SK-N-SH (cell line): ENCODE results near the gene ABCA3. TPM values are rescaled to one million over a fixed set of nuclear protein-coding genes. Genes with fewer than 3 reads are reported as not detected.

Experiments used
- CTCF ChIA-PET: fragments of 300-600, 350-600 bp; formaldehyde crosslinking; extraction: SDS; loops from one replicate; lab custom pipeline; 2021; lab: Yijun Ruan, JAX
- POLR2A ChIA-PET: fragments of 350-600 bp; sonication (Branson Sonifier 250); formaldehyde crosslinking; extraction: SDS; loops from one replicate; lab custom pipeline; 2020; ENCODE audit warnings: antibody characterized with exemption, inconsistent platforms; lab: Yijun Ruan, JAX
- DNase-seq: peaks from one replicate; pipeline ENCODE4 v3.0.0; 2012
- H2AFZ ChIP-seq: fragments of 200-600 bp; sonication (generic); 2 replicates; pipeline ENCODE4 v1.8.1; 2016; ENCODE audit warnings: antibody characterized with exemption, mild to moderate bottlenecking, low read depth
- H3F3A ChIP-seq: fragments of 200-600 bp; sonication (generic); replicated peaks from 2 replicates; pipeline ENCODE3; 2016; ENCODE audit warnings: antibody characterized with exemption, mild to moderate bottlenecking; ENCODE audit not compliant: insufficient read depth
- H3K27ac ChIP-seq, 2 experiments: fragments of 200-500 bp in 1 of 2; fragments of 200-600 bp in 1 of 2; sonication (Bioruptor generic) in 1 of 2; sonication (generic), shearing (Covaris generic) in 1 of 2; 2 replicates each; pipeline versions ENCODE4 v1.5.1 to v1.6.1; 2014 to 2016; ENCODE audit warnings: low read depth in 2 of 2, inconsistent platforms in 1 of 2, low read length in 1 of 2, mild to moderate bottlenecking in 1 of 2, mixed read lengths in 1 of 2
- H3K27me3 ChIP-seq: fragments of 200-600 bp; sonication (generic), shearing (Covaris generic); 2 replicates; pipeline ENCODE4 v1.6.1; 2016; ENCODE audit warnings: mixed run types; ENCODE audit not compliant: insufficient read depth
- H3K36me3 ChIP-seq, 2 experiments: fragments of 200-500 bp in 1 of 2; fragments of 200-600 bp in 1 of 2; sonication (Bioruptor generic) in 1 of 2; sonication (generic) in 1 of 2; replicated peaks in 1 of 2; 2 replicates each; pipeline versions ENCODE3 to v1.5.1; 2014 to 2016; ENCODE audit warnings: low read length in 1 of 2, mild to moderate bottlenecking in 1 of 2; ENCODE audit not compliant: insufficient read depth in 2 of 2, control insufficient read depth in 1 of 2
- H3K4me1 ChIP-seq, 2 experiments: fragments of 200-500 bp in 1 of 2; fragments of 200-600 bp in 1 of 2; sonication (Bioruptor generic) in 1 of 2; sonication (generic), shearing (Covaris generic) in 1 of 2; 2 replicates each; pipeline versions ENCODE4 v1.5.1 to v1.6.1; 2014 to 2016; ENCODE audit warnings: low read depth in 1 of 2, low read length in 1 of 2, mixed run types in 1 of 2; ENCODE audit not compliant: insufficient read depth in 2 of 2, control insufficient read depth in 1 of 2
- H3K4me2 ChIP-seq: fragments of 200-600 bp; sonication (generic), shearing (Covaris generic); 2 replicates; pipeline ENCODE4 v1.6.1; 2017; ENCODE audit warnings: mixed run types
- H3K4me3 ChIP-seq, 2 experiments: fragments of 200-500 bp in 1 of 2; fragments of 200-600 bp in 1 of 2; sonication (Bioruptor generic) in 1 of 2; sonication (generic), shearing (Covaris generic) in 1 of 2; 2 replicates each; pipeline versions ENCODE4 v1.5.1 to v1.8.1; 2014 to 2016; ENCODE audit warnings: low read depth in 2 of 2, inconsistent platforms in 1 of 2, low read length in 1 of 2, mild to moderate bottlenecking in 1 of 2, mixed read lengths in 1 of 2, moderate library complexity in 1 of 2
- H3K79me2 ChIP-seq: fragments of 200-600 bp; sonication (generic); 2 replicates; pipeline ENCODE4 v1.8.1; 2017; ENCODE audit warnings: mild to moderate bottlenecking; ENCODE audit not compliant: insufficient read depth
- H3K9ac ChIP-seq: fragments of 200-600 bp; sonication (generic); 2 replicates; pipeline ENCODE4 v1.6.1; 2017; ENCODE audit warnings: mixed run types
- H3K9me2 ChIP-seq: fragments of 200-600 bp; sonication (generic); 2 replicates; pipeline ENCODE4 v1.6.1; 2017; ENCODE audit warnings: mixed run types
- H3K9me3 ChIP-seq: fragments of 200-600 bp; sonication (generic); 2 replicates; pipeline ENCODE4 v1.6.1; 2017; ENCODE audit warnings: mixed run types, mild to moderate bottlenecking, moderate library complexity
- H4K20me1 ChIP-seq: fragments of 200-600 bp; sonication (generic); 2 replicates; pipeline ENCODE4 v1.6.1; 2017; ENCODE audit warnings: mild to moderate bottlenecking, mixed run types; ENCODE audit not compliant: insufficient read depth
- EZH2phosphoT487 ChIP-seq: fragments of 200-600 bp; sonication (generic); IDR thresholded peaks from 2 replicates; pipeline ENCODE4 v1.6.1; 2017; ENCODE audit warnings: low read depth, mixed run types, mild to moderate bottlenecking, antibody characterized with exemption, moderate library complexity, borderline replicate concordance
- FOSL2 ChIP-seq: IDR thresholded peaks from 2 replicates; pipeline ENCODE4 v1.4.0; 2012; ENCODE audit warnings: low read depth, mild to moderate bottlenecking, moderate library complexity, borderline replicate concordance
- RXRA ChIP-seq: IDR thresholded peaks from 2 replicates; pipeline ENCODE4 v1.4.0; 2012; ENCODE audit warnings: low read depth, mild to moderate bottlenecking, borderline replicate concordance
- SIN3A ChIP-seq: IDR thresholded peaks from 2 replicates; pipeline ENCODE4 v1.6.1; 2012; ENCODE audit warnings: low read depth, mild to moderate bottlenecking, low read length, moderate library complexity, borderline replicate concordance
- SMC3 ChIP-seq: IDR thresholded peaks from 2 replicates; pipeline ENCODE4 v1.6.1; 2012; ENCODE audit warnings: low read depth, low read length, improper control_type of control experiment
- whole genome bisulfite sequencing: methylation state at CpG from one replicate; pipeline ENCODE4 v1.1.6; 2017; ENCODE audit warnings: low lambda C conversion rate; 5-methylcytosine and 5-hydroxymethylcytosine counted together
- polyA plus RNA-seq, 3 experiments: library from polyadenylated mRNA; depleted of rRNA; stranded (reverse); fragments of >200 nt; gene quantifications; 2 replicates each; pipeline ENCODE4 v1.2.3, GENCODE V29; 2012
- TF ChIP-seq, protein P1 (sequence below): fragments of 200-600 bp; sonication (generic); IDR thresholded peaks from 2 replicates; pipeline ENCODE4 v1.6.1; 2017; ENCODE audit warnings: antibody characterized with exemption, mild to moderate bottlenecking, moderate library complexity
- TF ChIP-seq, protein P2 (sequence below): IDR thresholded peaks from 2 replicates; pipeline ENCODE4; 2012
- TF ChIP-seq, protein P3 (sequence below): IDR thresholded peaks from 2 replicates; pipeline ENCODE4 v1.4.0; 2012; ENCODE audit warnings: low read depth, borderline replicate concordance
- TF ChIP-seq, protein P4 (sequence below): IDR thresholded peaks from 2 replicates; pipeline ENCODE4 v1.6.1; 2012; ENCODE audit warnings: mild to moderate bottlenecking, low read depth, low read length, moderate library complexity

Gene ABCA3
- polyA plus RNA-seq, 1 of the 3 experiments (the other 2 are of a cell fraction) = 9.9 TPM

DNA sequence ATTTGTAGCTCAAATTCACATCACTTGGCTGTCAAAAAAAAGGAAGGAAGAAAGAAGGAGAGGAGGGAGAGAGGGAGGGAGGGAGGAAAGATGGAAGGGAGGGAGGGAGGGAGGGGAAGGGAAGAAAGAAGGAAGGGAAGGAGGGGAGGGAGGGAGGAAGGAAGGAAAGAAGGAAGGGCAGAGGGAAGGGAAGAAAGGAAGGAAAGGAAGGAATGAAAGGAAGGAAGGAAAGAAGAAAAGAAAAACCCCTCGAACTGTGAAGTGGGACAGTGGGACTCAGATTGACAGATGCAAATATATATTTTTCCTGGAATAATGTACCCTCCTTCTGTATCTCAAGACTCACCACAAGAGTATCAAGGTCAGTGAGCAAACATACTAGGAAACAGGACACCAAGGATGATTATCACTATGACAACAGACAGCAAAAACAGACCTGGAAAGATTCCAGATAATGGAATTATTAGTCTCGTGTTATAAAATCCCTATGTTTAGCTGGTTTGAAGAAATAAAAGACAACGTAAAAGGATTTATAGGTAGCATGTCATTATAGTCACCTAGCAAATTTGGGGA, 24.2 kb upstream of the ABCA3 start (continued):
- TF ChIP-seq RXRA = no peak
- TF ChIP-seq EZH2phosphoT487 = no peak
- TF ChIP-seq, protein P1, sequence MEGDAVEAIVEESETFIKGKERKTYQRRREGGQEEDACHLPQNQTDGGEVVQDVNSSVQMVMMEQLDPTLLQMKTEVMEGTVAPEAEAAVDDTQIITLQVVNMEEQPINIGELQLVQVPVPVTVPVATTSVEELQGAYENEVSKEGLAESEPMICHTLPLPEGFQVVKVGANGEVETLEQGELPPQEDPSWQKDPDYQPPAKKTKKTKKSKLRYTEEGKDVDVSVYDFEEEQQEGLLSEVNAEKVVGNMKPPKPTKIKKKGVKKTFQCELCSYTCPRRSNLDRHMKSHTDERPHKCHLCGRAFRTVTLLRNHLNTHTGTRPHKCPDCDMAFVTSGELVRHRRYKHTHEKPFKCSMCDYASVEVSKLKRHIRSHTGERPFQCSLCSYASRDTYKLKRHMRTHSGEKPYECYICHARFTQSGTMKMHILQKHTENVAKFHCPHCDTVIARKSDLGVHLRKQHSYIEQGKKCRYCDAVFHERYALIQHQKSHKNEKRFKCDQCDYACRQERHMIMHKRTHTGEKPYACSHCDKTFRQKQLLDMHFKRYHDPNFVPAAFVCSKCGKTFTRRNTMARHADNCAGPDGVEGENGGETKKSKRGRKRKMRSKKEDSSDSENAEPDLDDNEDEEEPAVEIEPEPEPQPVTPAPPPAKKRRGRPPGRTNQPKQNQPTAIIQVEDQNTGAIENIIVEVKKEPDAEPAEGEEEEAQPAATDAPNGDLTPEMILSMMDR = no peak
- no peak for TF ChIP-seq SIN3A

DNA sequence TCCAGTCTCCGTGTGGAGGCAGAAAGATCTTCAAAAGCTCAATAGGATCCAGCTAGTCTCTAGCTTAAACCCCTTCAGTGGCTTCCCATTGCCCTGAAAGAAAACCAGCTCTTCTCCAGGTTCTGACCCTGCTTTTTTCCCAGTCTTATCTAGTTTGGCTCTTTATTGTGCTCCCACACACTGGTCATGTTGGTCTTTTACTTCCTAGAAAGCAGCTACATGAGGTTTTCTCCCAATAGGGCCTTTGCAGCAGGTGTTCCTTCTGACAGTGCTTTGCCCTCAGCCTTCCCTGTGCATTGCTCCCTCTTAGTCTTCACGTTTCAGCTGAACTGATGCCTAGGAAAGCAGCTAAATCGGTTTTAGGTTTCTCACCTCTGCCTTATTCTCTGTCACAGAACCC, 21.7 kb upstream of the ABCA3 start:
- no peaks in the 10 kb centered on the region for H4K20me1 ChIP-seq
- no peak for DNase-seq
- H3K27ac ChIP-seq = no peak overlapping the region
- H3K9me2 ChIP-seq = no peaks in the 10 kb centered on the region
- peaks cover 15% of the 10 kb centered on the region for H3F3A ChIP-seq
- ChIA-PET CTCF (interaction anchor here (1.3 to 2.7 kb wide), 3 partner anchors 22 to 65 kb away, joined by 3 to 9 read pairs (median 8); partner anchors contain the start of gene ABCA3), POLR2A (interaction anchor here (0.6 kb wide), 1 partner anchor 59 kb away, joined by 3 read pairs; no protein-coding TSS in a partner anchor)
- no peak overlapping the region for H2AFZ ChIP-seq
- no peaks in the 10 kb centered on the region for H3K27me3 ChIP-seq
- H3K4me2 ChIP-seq = no peak overlapping the region
- no peaks in the 10 kb centered on the region for H3K79me2 ChIP-seq
- TF ChIP-seq, protein P2, sequence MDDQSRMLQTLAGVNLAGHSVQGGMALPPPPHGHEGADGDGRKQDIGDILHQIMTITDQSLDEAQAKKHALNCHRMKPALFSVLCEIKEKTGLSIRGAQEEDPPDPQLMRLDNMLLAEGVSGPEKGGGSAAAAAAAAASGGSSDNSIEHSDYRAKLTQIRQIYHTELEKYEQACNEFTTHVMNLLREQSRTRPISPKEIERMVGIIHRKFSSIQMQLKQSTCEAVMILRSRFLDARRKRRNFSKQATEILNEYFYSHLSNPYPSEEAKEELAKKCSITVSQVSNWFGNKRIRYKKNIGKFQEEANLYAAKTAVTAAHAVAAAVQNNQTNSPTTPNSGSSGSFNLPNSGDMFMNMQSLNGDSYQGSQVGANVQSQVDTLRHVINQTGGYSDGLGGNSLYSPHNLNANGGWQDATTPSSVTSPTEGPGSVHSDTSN = no peak
- TF ChIP-seq, protein P1 = no peak
- no peak for TF ChIP-seq SMC3
- TF ChIP-seq, protein P3, sequence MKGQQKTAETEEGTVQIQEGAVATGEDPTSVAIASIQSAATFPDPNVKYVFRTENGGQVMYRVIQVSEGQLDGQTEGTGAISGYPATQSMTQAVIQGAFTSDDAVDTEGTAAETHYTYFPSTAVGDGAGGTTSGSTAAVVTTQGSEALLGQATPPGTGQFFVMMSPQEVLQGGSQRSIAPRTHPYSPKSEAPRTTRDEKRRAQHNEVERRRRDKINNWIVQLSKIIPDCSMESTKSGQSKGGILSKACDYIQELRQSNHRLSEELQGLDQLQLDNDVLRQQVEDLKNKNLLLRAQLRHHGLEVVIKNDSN = no peak
- TF ChIP-seq FOSL2 = no peak
- TF ChIP-seq, protein P4, sequence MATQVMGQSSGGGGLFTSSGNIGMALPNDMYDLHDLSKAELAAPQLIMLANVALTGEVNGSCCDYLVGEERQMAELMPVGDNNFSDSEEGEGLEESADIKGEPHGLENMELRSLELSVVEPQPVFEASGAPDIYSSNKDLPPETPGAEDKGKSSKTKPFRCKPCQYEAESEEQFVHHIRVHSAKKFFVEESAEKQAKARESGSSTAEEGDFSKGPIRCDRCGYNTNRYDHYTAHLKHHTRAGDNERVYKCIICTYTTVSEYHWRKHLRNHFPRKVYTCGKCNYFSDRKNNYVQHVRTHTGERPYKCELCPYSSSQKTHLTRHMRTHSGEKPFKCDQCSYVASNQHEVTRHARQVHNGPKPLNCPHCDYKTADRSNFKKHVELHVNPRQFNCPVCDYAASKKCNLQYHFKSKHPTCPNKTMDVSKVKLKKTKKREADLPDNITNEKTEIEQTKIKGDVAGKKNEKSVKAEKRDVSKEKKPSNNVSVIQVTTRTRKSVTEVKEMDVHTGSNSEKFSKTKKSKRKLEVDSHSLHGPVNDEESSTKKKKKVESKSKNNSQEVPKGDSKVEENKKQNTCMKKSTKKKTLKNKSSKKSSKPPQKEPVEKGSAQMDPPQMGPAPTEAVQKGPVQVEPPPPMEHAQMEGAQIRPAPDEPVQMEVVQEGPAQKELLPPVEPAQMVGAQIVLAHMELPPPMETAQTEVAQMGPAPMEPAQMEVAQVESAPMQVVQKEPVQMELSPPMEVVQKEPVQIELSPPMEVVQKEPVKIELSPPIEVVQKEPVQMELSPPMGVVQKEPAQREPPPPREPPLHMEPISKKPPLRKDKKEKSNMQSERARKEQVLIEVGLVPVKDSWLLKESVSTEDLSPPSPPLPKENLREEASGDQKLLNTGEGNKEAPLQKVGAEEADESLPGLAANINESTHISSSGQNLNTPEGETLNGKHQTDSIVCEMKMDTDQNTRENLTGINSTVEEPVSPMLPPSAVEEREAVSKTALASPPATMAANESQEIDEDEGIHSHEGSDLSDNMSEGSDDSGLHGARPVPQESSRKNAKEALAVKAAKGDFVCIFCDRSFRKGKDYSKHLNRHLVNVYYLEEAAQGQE = no peak
- H3K4me1 ChIP-seq = peaks cover 14 to 20% of the 10 kb centered on the region in 2 experiments; a peak in 3 of 4 replicates
- no peak overlapping the region for H3K9ac ChIP-seq
- 0 out of 2 replicates have a peak, but pooled peaks cover 3% of the 10 kb centered on the region for H3K9me3 ChIP-seq
- 55% methylated on average over 3 of the region's 3 CpGs for WGBS
- H3K36me3 ChIP-seq = no peaks in the 10 kb centered on the region
- no peak overlapping the region for H3K4me3 ChIP-seq
